Mucosa of descending colon (tissue), 3 donors: ENCODE results near the gene EIF2A. TPM values are rescaled to one million over a fixed set of nuclear protein-coding genes. Genes with fewer than 3 reads are reported as not detected.
"Not testable (repeated sequence)": the region's sequence is repeated elsewhere in the genome, so short reads cannot be mapped to it uniquely, and the experiment has no call there.

Experiments used
- ATAC-seq: fragments of 200-7000 bp; cut with Tn5 transposase; one replicate; pipeline ENCODE4 v1.9.1; 2020; ENCODE audit warnings: mild to moderate bottlenecking, moderate library complexity
- DNase-seq, 3 donors: peaks; one replicate each; pipeline ENCODE4 v3.0.0-alpha.2; 2020
- H3K36me3 ChIP-seq: fragments of 200-600 bp; one replicate; pipeline ENCODE4 v1.8.0; 2021; ENCODE audit warnings: low read depth, mild to moderate bottlenecking
- H3K4me1 ChIP-seq: fragments of 200-600 bp; one replicate; pipeline ENCODE4 v1.8.0; 2021; ENCODE audit warnings: low read depth, mild to moderate bottlenecking
- H3K4me3 ChIP-seq: fragments of 200-600 bp; one replicate; pipeline ENCODE4 v1.8.0; 2021; ENCODE audit warnings: mild to moderate bottlenecking
- H3K9me3 ChIP-seq: fragments of 200-600 bp; one replicate; pipeline ENCODE4 v1.8.0; 2021; ENCODE audit warnings: mild to moderate bottlenecking
- intact Hi-C, 2 donors: fragments of 100-400 bp; cut with DNase I in 1 of 2; cut with micrococcal nuclease in 1 of 2; formaldehyde crosslinking; loops; one replicate each; pipeline versions ENCODE4 v1.11.0 to v1.11.1; 2022; cut with DNase I, micrococcal nuclease
- total RNA-seq, 3 donors: library from RNA; stranded (reverse); fragmentation: NEBNext Ultra II Directional in 2 of 3; extraction: Animal tissue kit (Norgen Biotek cat#: 25700) in 2 of 3; gene quantifications; one replicate each; pipeline versions ENCODE4 v1.2.1 to v1.2.4, GENCODE V29; 2021 to 2023
- TF ChIP-seq, protein P1 (sequence below): fragments of 200-600 bp; IDR thresholded peaks from one replicate; pipeline ENCODE4 v1.8.0; 2022; ENCODE audit warnings: antibody characterized with exemption, mild to moderate bottlenecking
- donor health status: DM: no; HTN: no; CAD: no; lungs with moderate emphysema.
- donor health status: DM: no; HTN: no; CAD: no.
- donor health status: DM: no; HTN: yes; CAD: no.

Gene EIF2A
- total RNA-seq, 3 donors from 2014 or later = 67.4 to 78.9 (median 74.1) TPM

DNA sequence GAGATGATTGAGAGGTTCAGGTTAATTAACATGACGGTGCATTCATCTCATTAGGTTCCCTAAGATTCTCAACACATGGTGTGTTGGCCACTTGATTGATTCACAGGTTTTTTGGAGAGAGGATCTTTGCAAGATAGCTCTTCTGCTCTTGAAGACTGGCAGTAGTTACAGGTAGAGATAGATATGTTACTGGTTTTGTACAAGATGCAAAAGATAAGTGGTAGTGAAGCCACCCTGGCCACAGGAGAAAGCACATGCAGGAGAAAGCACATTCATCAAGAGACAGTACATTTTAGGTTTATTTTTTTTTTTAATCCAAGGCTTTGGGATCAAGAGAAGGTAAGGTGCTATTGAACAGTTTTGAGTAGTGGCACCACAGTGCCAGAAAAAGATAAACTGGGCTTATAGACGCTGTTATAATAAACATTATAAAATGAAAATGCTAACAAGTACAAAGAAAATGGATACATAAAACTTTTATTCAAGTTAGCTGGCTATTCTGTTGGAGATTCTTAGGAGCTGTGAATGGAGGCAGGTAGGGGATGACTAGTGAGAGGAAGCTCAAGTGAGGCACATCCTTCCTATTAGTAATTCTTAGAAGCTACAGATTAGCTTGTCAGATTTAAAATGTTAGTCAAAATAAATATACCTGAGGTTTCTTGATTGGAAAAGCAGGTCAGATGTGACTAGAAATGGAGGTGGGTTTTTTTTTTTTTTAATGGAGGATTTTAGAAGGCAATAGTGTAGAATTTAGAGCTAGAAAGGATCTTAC lies 67.3 kb downstream of the EIF2A start:
- no peak overlapping the region for H3K4me3 ChIP-seq
- H3K9me3 ChIP-seq = no peaks in the 10 kb centered on the region
- DNase-seq (no peak), ATAC-seq (no peak)
- H3K36me3 ChIP-seq = no peaks in the 10 kb centered on the region
- intact Hi-C loops = no loop called here
- H3K4me1 ChIP-seq = no peaks in the 10 kb centered on the region
- TF ChIP-seq, protein P1, sequence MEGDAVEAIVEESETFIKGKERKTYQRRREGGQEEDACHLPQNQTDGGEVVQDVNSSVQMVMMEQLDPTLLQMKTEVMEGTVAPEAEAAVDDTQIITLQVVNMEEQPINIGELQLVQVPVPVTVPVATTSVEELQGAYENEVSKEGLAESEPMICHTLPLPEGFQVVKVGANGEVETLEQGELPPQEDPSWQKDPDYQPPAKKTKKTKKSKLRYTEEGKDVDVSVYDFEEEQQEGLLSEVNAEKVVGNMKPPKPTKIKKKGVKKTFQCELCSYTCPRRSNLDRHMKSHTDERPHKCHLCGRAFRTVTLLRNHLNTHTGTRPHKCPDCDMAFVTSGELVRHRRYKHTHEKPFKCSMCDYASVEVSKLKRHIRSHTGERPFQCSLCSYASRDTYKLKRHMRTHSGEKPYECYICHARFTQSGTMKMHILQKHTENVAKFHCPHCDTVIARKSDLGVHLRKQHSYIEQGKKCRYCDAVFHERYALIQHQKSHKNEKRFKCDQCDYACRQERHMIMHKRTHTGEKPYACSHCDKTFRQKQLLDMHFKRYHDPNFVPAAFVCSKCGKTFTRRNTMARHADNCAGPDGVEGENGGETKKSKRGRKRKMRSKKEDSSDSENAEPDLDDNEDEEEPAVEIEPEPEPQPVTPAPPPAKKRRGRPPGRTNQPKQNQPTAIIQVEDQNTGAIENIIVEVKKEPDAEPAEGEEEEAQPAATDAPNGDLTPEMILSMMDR = no peak

DNA sequence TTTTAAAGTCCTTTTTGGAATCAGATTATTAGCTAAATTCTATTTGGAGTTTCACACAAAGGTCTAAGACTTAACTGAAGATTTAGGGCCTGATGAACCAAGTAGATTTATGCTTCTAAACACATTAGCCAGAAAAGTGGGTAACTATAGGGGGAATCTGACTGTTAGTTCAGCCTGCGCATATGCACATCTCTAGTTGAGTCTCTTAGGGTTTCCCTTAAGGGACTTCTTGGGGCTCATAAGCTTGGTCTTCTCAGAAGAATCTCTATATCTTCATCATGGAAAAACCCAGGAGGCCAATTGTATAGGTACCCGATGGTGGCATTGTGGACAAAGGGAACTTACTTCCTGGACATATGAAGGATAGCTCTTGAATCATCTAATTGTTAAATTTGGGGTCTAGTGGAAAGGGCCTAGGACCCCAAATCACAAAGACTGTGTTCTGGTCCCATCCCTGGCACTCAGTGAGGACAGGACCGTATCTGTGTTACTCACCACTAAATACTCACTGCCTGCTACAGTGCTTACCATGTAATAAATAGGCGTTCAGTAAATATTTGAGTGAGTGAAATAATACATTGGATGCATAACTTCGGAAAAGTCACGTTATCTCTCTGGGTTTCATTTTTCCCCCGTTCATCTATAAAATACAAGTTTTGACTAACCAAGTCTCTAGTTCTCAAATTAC lies 73.6 kb downstream of the EIF2A start:
- H3K36me3 ChIP-seq = no peaks in the 10 kb centered on the region
- no peaks in the 10 kb centered on the region for H3K9me3 ChIP-seq
- intact Hi-C loops = no loop called here
- H3K4me3 ChIP-seq = no peak overlapping the region
- no peaks in the 10 kb centered on the region for H3K4me1 ChIP-seq
- ATAC-seq (no peak), DNase-seq (no peak)
- TF ChIP-seq, protein P1 = no peak

DNA sequence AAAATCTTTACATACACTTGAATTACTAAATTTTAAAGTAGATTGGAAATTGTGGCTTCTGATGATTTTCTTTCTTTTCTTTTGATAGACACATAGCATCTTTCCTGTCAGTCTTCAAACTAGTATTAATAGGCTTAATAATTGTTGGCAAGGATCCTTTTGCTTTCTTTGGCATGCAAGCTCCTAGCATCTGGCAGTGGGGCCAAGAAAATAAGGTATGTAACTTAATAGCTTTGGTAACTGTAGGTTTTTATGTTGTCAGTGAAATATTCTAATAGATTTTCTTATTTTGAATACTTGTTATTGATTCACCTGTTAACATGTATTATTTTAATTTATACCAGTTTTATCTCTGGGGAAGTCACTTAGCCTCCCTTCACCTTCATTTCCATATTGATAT lies 76.4 kb downstream of the EIF2A start:
- H3K9me3 ChIP-seq, intact Hi-C loops, H3K4me3 ChIP-seq, H3K36me3 ChIP-seq, ATAC-seq, H3K4me1 ChIP-seq, DNase-seq: not testable (repeated sequence)

DNA sequence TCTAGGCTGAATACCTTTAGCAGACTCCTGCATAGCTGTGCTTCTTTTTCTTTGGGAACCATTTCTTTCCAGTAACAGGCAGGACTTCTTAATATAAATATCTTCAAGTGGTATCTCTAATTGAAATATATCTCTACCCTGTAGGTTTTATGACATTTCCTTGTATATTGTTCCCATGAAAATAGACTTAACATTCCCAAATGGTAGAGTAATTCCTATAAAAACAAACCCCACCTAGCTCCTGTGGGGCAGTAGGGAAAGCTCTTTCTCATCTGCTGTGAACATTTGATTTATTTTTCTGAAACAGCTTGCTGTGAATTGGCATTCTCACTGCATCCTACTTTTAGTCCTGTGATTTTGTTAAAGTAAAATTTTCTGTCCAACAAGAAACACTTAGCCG lies 77.4 kb downstream of the EIF2A start:
- Histone ChIP-seq H3K36me3 (no peaks in the 10 kb centered on the region), H3K4me1 (no peaks in the 10 kb centered on the region), H3K9me3 (no peaks in the 10 kb centered on the region), H3K4me3 (no peak overlapping the region)
- TF ChIP-seq, protein P1 = no peak
- no peak for DNase-seq
- no peak for ATAC-seq
- intact Hi-C loops = no loop called here

DNA sequence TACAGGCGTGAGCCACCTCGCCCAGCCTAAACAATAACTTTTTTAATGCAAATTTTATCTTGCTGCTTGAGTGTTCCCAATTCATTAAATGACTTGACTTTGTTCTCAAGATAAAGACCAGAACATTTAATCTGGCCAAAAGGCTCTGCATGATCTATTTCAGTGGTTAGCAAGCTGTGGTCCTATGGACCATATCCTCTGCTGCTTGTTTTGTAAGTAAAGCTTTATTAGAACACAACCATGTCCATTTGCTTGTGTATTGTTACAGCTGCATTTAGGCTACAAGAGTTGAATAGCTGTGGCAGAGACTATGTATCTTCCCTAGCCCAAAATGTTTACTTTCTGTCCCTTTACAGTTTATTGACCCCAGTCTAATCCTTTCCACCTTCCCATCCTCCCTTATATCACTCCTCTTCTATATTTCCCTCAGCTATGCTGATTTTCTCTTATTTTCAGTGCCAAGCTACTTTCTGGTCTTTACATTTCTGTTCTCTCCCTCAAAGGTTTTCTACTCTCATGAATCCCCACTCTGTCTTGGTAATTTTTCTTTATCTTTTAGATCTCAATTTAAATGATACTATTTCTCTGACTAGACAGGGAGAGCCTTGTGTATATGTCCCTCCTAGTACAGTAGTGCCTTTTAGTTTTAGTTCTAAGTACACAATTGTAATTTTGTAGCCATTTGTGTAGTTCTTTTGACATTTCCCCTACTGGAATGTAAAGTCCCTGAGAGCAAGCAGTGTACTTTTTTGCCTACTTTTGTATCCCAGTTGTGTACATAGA lies 79.8 kb downstream of the EIF2A start:
- ATAC-seq (no peak), DNase-seq (no peak)
- no peaks in the 10 kb centered on the region for H3K9me3 ChIP-seq
- TF ChIP-seq, protein P1 = no peak
- H3K36me3 ChIP-seq = no peaks in the 10 kb centered on the region
- intact Hi-C loops = no loop called here
- no peak overlapping the region for H3K4me3 ChIP-seq
- no peaks in the 10 kb centered on the region for H3K4me1 ChIP-seq

DNA sequence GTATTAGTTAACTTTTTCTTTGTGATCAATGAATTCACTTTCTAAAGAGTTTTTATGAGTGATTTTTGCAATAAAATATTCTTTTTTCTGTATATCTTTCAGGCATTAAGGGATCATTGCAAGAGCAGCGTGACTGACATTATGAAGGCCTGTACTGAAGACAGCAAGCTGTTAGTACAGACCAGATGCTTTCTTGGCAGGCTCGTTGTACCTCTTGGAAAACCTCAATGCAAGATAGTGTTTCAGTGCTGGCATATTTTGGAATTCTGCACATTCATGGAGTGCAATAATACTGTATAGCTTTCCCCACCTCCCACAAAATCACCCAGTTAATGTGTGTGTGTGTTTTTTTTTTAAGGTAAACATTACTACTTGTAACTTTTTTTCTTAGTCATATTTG lies 81.0 kb downstream of the EIF2A start:
- no peak for ATAC-seq

More for the DNA sequence above, 81.0 kb downstream of the EIF2A start:
- no peak overlapping the region for H3K4me3 ChIP-seq
- no peaks in the 10 kb centered on the region for H3K9me3 ChIP-seq
- no peak for DNase-seq
- H3K4me1 ChIP-seq = no peaks in the 10 kb centered on the region
- intact Hi-C loops = no loop called here
- TF ChIP-seq, protein P1 = no peak
- no peaks in the 10 kb centered on the region for H3K36me3 ChIP-seq
